ENCODE results near the gene PRDM2. TPM values are rescaled to one million over a fixed set of nuclear protein-coding genes. Genes with fewer than 3 reads are reported as not detected.

Gene PRDM2
- total RNA-seq, 1 experiment from 2014 or later = 64.2 TPM

- Histone ChIP-seq H3K9me3 (ENCODE audit: low read depth, low read length, poor library complexity, severe bottlenecking) (no peaks in the 10 kb centered on the region), H3K27me3 (replicated peaks; ENCODE audit: insufficient read depth, low read depth, low read length, poor library complexity) (no peaks in the 10 kb centered on the region), H3K27ac (ENCODE audit: low read depth, low read length, poor library complexity, severe bottlenecking) (no peak overlapping the region), H3K4me1 (ENCODE audit: insufficient read depth, low read length, poor library complexity, severe bottlenecking) (peaks cover 8% of the 10 kb centered on the region), H3K36me3 (ENCODE audit: insufficient read depth, low read length, poor library complexity, severe bottlenecking) (no peaks in the 10 kb centered on the region), H3K4me3 (ENCODE audit: low read depth, low read length, poor library complexity, severe bottlenecking) (no peak overlapping the region)
- CTCF ChIA-PET = no interaction called here
- POLR2A ChIA-PET (ENCODE audit: low non-redundant PET) = no interaction called here
- no TSS peak for BruUV-seq (replicated peaks)
- intact Hi-C loops (cut with micrococcal nuclease; ENCODE audit: unreplicated experiment) = no loop called here
- TF ChIP-seq EZH2 (IDR thresholded peaks at IDR 0.05; ENCODE audit: borderline replicate concordance, low read depth, low read length, poor library complexity, severe bottlenecking) (no peak), CTCF (conservative IDR thresholded peaks at IDR 0.05; ENCODE audit: low read depth, low read length) (peak; percentile 50)
- peak; percentile 21 for DNase-seq (ENCODE audit: low spot score)
Observed at GRCh38 chr1:13813398-13814012, 113.5 kb downstream of the PRDM2 start.

GRCh38 chr1:13814131-13814530, 114.1 kb downstream of the PRDM2 start:
- Histone ChIP-seq H3K27ac (ENCODE audit: low read depth, low read length, poor library complexity, severe bottlenecking) (no peak overlapping the region), H3K9me3 (ENCODE audit: low read depth, low read length, poor library complexity, severe bottlenecking) (no peaks in the 10 kb centered on the region), H3K4me3 (ENCODE audit: low read depth, low read length, poor library complexity, severe bottlenecking) (no peak overlapping the region), H3K36me3 (ENCODE audit: insufficient read depth, low read length, poor library complexity, severe bottlenecking) (no peaks in the 10 kb centered on the region), H3K27me3 (replicated peaks; ENCODE audit: insufficient read depth, low read depth, low read length, poor library complexity) (no peaks in the 10 kb centered on the region), H3K4me1 (ENCODE audit: insufficient read depth, low read length, poor library complexity, severe bottlenecking) (peaks cover 6% of the 10 kb centered on the region)
- CTCF ChIA-PET = no interaction called here
- TF ChIP-seq CTCF (conservative IDR thresholded peaks at IDR 0.05; ENCODE audit: low read depth, low read length) = no peak
- TF ChIP-seq EZH2 (IDR thresholded peaks at IDR 0.05; ENCODE audit: borderline replicate concordance, low read depth, low read length, poor library complexity, severe bottlenecking) = no peak
- intact Hi-C loops (cut with micrococcal nuclease; ENCODE audit: unreplicated experiment) = no loop called here
- BruUV-seq (replicated peaks) = no TSS peak
- no peak for DNase-seq (ENCODE audit: low spot score)
- POLR2A ChIA-PET (ENCODE audit: low non-redundant PET) = no interaction called here

- Histone ChIP-seq H3K36me3 (ENCODE audit: insufficient read depth, low read length, poor library complexity, severe bottlenecking) (no peaks in the 10 kb centered on the region), H3K9me3 (ENCODE audit: low read depth, low read length, poor library complexity, severe bottlenecking) (no peaks in the 10 kb centered on the region), H3K27me3 (replicated peaks; ENCODE audit: insufficient read depth, low read depth, low read length, poor library complexity) (no peaks in the 10 kb centered on the region), H3K4me1 (ENCODE audit: insufficient read depth, low read length, poor library complexity, severe bottlenecking) (no peaks in the 10 kb centered on the region), H3K27ac (ENCODE audit: low read depth, low read length, poor library complexity, severe bottlenecking) (no peak overlapping the region), H3K4me3 (ENCODE audit: low read depth, low read length, poor library complexity, severe bottlenecking) (no peak overlapping the region)
- POLR2A ChIA-PET (ENCODE audit: low non-redundant PET) = no interaction called here
- CTCF ChIA-PET = no interaction called here
- intact Hi-C loops (cut with micrococcal nuclease; ENCODE audit: unreplicated experiment) = no loop called here
- DNase-seq (ENCODE audit: low spot score) = no peak
- no peak for TF ChIP-seq CTCF (conservative IDR thresholded peaks at IDR 0.05; ENCODE audit: low read depth, low read length)
- TF ChIP-seq EZH2 (IDR thresholded peaks at IDR 0.05; ENCODE audit: borderline replicate concordance, low read depth, low read length, poor library complexity, severe bottlenecking) = no peak
- BruUV-seq (replicated peaks) = no TSS peak
Observed at GRCh38 chr1:13816016-13816760, 116.2 kb downstream of the PRDM2 start.
